B cell (primary cell): ENCODE measurements around the gene RXFP1. TPM values are rescaled to one million over a fixed set of nuclear protein-coding genes. Genes with fewer than 3 reads are reported as not detected.

Source experiments
- ATAC-seq: fragments of 200-7000 bp; cut with Tn5 transposase; one replicate; pipeline ENCODE4 v1.10.0; 2021; ENCODE audit warnings: low read depth, mild to moderate bottlenecking, moderate number of reproducible peaks, moderate library complexity
- CTCF ChIA-PET: fragments of 350-600 bp; sonication (Branson Sonifier 250); formaldehyde crosslinking; loops from one replicate; lab custom pipeline; 2021; ENCODE audit warnings: antibody characterized with exemption, inconsistent platforms; lab: Charles Lee
- POLR2A ChIA-PET: fragments of 350-600 bp; sonication (Branson Sonifier 250); formaldehyde crosslinking; loops from one replicate; lab custom pipeline; 2021; ENCODE audit warnings: antibody characterized with exemption; lab: Charles Lee
- DNase-seq: peaks from one replicate; pipeline ENCODE4 v3.0.0; 2013
- H2AFZ ChIP-seq: 2 replicates; pipeline ENCODE4 v1.6.1; 2012; ENCODE audit warnings: mild to moderate bottlenecking, low read depth, low read length; ENCODE audit not compliant: insufficient read depth, poor library complexity, severe bottlenecking
- H3K27ac ChIP-seq, 2 donors: 1 replicate in 1 of 2; 2 replicates in 1 of 2; pipeline ENCODE4 v1.5.1; 2012 to 2013; ENCODE audit warnings: low read length in 2 of 2, mild to moderate bottlenecking in 2 of 2, moderate library complexity in 1 of 2
- H3K27me3 ChIP-seq, 4 experiments: fragments of 200-600 bp in 1 of 4; sonication (generic) in 1 of 4; replicated peaks in 1 of 4; 1 replicate in 2 of 4; 2 replicates in 2 of 4; pipeline versions ENCODE4 v1.6.1 to v1.7.0; 2013 to 2016; ENCODE audit warnings: low read length in 3 of 4, mild to moderate bottlenecking in 2 of 4, mixed read lengths in 1 of 4, moderate library complexity in 1 of 4; ENCODE audit not compliant: insufficient read depth in 4 of 4, control insufficient read depth in 3 of 4; ENCODE audit errors: control extremely low read depth in 1 of 4
- H3K36me3 ChIP-seq, 2 experiments: replicated peaks in 1 of 2; 1 replicate in 1 of 2; 2 replicates in 1 of 2; pipeline versions ENCODE4 v1.6.1 to v1.7.1; 2013; ENCODE audit warnings: low read length in 1 of 2; ENCODE audit not compliant: insufficient read depth in 2 of 2, control insufficient read depth in 1 of 2; ENCODE audit errors: control extremely low read depth in 1 of 2, extremely low read depth in 1 of 2
- H3K4me1 ChIP-seq, 2 donors: fragments of 200-600 bp in 1 of 2; sonication (generic) in 1 of 2; 1 replicate in 1 of 2; 2 replicates in 1 of 2; pipeline versions ENCODE4 v1.5.1 to v1.6.1; 2013 to 2017; ENCODE audit warnings: low read length in 2 of 2; ENCODE audit not compliant: control insufficient read depth in 2 of 2, insufficient read depth in 2 of 2
- H3K4me2 ChIP-seq: replicated peaks from 2 replicates; pipeline ENCODE3; 2012; ENCODE audit warnings: mild to moderate bottlenecking, low read depth, low read length; ENCODE audit not compliant: poor library complexity, severe bottlenecking
- H3K4me3 ChIP-seq, 5 experiments: fragments of 200-600 bp in 1 of 5; sonication (generic) in 1 of 5; 1 replicate in 3 of 5; 2 replicates in 2 of 5; pipeline versions ENCODE4 v1.5.1 to v1.7.0; 2011 to 2016; ENCODE audit warnings: low read length in 4 of 5, mild to moderate bottlenecking in 4 of 5, low read depth in 2 of 5, control low read depth in 1 of 5, moderate library complexity in 1 of 5; ENCODE audit not compliant: insufficient read depth in 1 of 5; ENCODE audit errors: control extremely low read depth in 1 of 5, extremely low read depth in 1 of 5
- H3K79me2 ChIP-seq: fragments of 200-600 bp; sonication (generic); one replicate; pipeline ENCODE4 v1.6.0; 2016; ENCODE audit warnings: low read length; ENCODE audit not compliant: control insufficient read depth, insufficient read depth
- H3K9ac ChIP-seq: fragments of 200-600 bp; sonication (generic); 2 replicates; pipeline ENCODE4 v1.6.1; 2017; ENCODE audit warnings: mild to moderate bottlenecking, low read length, moderate library complexity
- H3K9me3 ChIP-seq, 3 donors: one replicate each; pipeline versions ENCODE4 v1.6.1 to v1.7.1; 2013; ENCODE audit warnings: low read length in 2 of 3; ENCODE audit not compliant: control insufficient read depth in 2 of 3, insufficient read depth in 1 of 3; ENCODE audit errors: control extremely low read depth in 1 of 3
- H4K20me1 ChIP-seq: 2 replicates; pipeline ENCODE4 v1.6.0; 2012; ENCODE audit warnings: mild to moderate bottlenecking, low read length; ENCODE audit not compliant: insufficient read depth, control insufficient read depth, poor library complexity, severe bottlenecking
- H3K27ac Mint-ChIP-seq: one replicate; pipeline ENCODE4 v1.8.0; 2021; ENCODE audit warnings: mixed read lengths
- H3K27me3 Mint-ChIP-seq: one replicate; pipeline ENCODE4 v1.8.0; 2021; ENCODE audit warnings: mixed read lengths
- H3K4me1 Mint-ChIP-seq: one replicate; pipeline ENCODE4 v1.8.0; 2021; ENCODE audit warnings: mixed read lengths
- H3K4me3 Mint-ChIP-seq: one replicate; pipeline ENCODE4 v1.8.0; 2021; ENCODE audit warnings: mixed read lengths
- H3K9me3 Mint-ChIP-seq: one replicate; pipeline ENCODE4 v1.8.0; 2022; ENCODE audit warnings: mixed read lengths; ENCODE audit not compliant: insufficient read depth
- EZH2 ChIP-seq: IDR thresholded peaks from 2 replicates; pipeline ENCODE4 v1.6.1; 2012; ENCODE audit warnings: borderline replicate concordance, low read depth, mild to moderate bottlenecking, moderate library complexity, low read length; ENCODE audit not compliant: insufficient read depth, poor library complexity, severe bottlenecking
- WGBS: methylation state at CpG from one replicate; pipeline ENCODE4 v1.1.5; 2013; ENCODE audit warnings: missing lambda C conversion rate; ENCODE audit not compliant: insufficient coverage; 5-methylcytosine and 5-hydroxymethylcytosine counted together
- intact Hi-C: fragments of 100-400 bp; cut with micrococcal nuclease; formaldehyde crosslinking; loops from one replicate; pipeline ENCODE4 v1.10.0; 2022
- polyA plus RNA-seq: library from polyadenylated mRNA; depleted of rRNA; stranded (reverse); fragments of >200 nt; gene quantifications from 2 replicates; pipeline ENCODE4 v1.2.3, GENCODE V29; 2012
- total RNA-seq, 2 donors: library from RNA; stranded (reverse); fragments of 120-200 nt in 1 of 2; gene quantifications; 1 replicate in 1 of 2; 2 replicates in 1 of 2; pipeline versions ENCODE4 v1.2.3 to v1.2.4, GENCODE V29; 2013 to 2022
- TF ChIP-seq, protein P1 (sequence below): fragments of 200-600 bp; IDR thresholded peaks from one replicate; pipeline ENCODE4 v1.8.0; 2022; ENCODE audit warnings: antibody characterized with exemption, mild to moderate bottlenecking

Gene RXFP1
- total and polyA plus RNA-seq, 2 donors (not counting 1 experiment from before 2014, with no cell fraction given): not detected

DNA sequence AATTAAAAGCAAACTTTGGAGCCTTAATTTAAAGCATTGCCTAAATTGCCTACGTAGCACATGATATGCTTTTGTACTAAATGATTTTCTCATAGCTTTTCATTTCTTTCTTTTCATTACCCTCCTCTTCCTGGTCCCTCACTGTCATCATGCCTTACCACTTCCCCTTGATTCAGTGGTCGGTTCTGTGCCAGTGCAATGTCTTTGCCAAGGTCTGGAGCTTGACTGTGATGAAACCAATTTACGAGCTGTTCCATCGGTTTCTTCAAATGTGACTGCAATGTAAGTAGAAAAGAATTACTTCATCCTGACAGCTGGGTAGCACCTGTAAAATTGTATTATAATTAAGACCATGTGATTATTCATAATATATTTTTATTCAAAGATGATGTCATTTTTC is 77.5 kb downstream of the RXFP1 start:
- TF ChIP-seq, protein P1, sequence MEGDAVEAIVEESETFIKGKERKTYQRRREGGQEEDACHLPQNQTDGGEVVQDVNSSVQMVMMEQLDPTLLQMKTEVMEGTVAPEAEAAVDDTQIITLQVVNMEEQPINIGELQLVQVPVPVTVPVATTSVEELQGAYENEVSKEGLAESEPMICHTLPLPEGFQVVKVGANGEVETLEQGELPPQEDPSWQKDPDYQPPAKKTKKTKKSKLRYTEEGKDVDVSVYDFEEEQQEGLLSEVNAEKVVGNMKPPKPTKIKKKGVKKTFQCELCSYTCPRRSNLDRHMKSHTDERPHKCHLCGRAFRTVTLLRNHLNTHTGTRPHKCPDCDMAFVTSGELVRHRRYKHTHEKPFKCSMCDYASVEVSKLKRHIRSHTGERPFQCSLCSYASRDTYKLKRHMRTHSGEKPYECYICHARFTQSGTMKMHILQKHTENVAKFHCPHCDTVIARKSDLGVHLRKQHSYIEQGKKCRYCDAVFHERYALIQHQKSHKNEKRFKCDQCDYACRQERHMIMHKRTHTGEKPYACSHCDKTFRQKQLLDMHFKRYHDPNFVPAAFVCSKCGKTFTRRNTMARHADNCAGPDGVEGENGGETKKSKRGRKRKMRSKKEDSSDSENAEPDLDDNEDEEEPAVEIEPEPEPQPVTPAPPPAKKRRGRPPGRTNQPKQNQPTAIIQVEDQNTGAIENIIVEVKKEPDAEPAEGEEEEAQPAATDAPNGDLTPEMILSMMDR: no peak
- TF ChIP-seq EZH2: no peak
- POLR2A ChIA-PET: no interaction called here

DNA sequence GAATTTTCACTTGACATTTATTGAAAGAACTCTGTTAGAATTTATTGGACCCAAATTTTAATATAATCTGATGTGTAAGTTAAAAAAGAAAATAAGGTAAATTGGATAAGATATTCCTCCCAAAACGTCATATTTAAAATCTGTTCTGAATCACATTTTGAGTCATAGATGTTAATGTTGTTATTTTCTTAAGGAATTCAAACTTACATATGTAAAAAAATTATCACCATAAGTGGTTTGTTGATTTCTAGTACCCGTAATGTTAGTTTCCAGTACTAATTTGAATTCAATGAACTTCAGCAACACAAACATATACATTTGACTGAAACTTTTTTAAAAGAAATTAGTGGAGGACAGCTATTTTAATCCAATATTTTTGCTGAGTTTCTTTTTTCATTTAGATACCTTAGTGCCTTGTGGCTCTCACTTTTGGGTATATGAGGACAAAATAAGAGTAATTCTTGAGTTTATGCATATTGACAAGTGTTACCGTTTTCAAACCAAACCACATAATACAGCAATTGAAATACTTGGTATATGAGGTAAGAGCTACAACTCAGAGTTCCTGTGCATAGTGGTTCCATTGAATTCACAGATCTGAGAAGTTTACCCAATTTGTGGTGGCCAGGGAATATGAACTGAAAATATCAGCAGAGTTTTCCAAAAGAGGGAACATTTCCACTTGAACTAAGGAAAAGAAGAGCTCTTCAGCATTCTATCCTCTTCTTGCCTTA is 78.2 kb downstream of the RXFP1 start:
- ChIA-PET POLR2A (no interaction called here), CTCF (no interaction called here)
- Mint-ChIP-seq H3K4me1 (no peaks in the 10 kb centered on the region), H3K27me3 (peaks cover 18% of the 10 kb centered on the region), H3K4me3 (no peak overlapping the region), H3K9me3 (no peaks in the 10 kb centered on the region), H3K27ac (no peak overlapping the region)
- no peak overlapping the region for H2AFZ ChIP-seq
- H4K20me1 ChIP-seq: no peaks in the 10 kb centered on the region
- no peak overlapping the region for H3K27ac ChIP-seq
- no peaks in the 10 kb centered on the region for H3K36me3 ChIP-seq
- no peak overlapping the region for H3K4me2 ChIP-seq
- WGBS: no CpG with 5 or more reads among the region's 3 CpGs
- H3K9me3 ChIP-seq: no peaks in the 10 kb centered on the region
- H3K9ac ChIP-seq: no peak overlapping the region
- ATAC-seq (no peak), DNase-seq (no peak)
- H3K79me2 ChIP-seq: no peaks in the 10 kb centered on the region
- H3K27me3 ChIP-seq: no peaks in the 10 kb centered on the region
- H3K4me3 ChIP-seq: no peak overlapping the region
- intact Hi-C loops: no loop called here
- no peaks in the 10 kb centered on the region for H3K4me1 ChIP-seq
- TF ChIP-seq, protein P1: no peak
- TF ChIP-seq EZH2: no peak

More for the DNA sequence above, 77.5 kb downstream of the RXFP1 start:
- DNase-seq (no peak), ATAC-seq (no peak)
- Histone ChIP-seq H3K27me3 (no peaks in the 10 kb centered on the region), H4K20me1 (no peaks in the 10 kb centered on the region), H3K4me1 (no peaks in the 10 kb centered on the region), H3K9me3 (no peaks in the 10 kb centered on the region), H3K79me2 (no peaks in the 10 kb centered on the region), H3K9ac (no peak overlapping the region), H3K4me3 (no peak overlapping the region), H3K27ac (no peak overlapping the region), H3K4me2 (no peak overlapping the region), H2AFZ (no peak overlapping the region), H3K36me3 (no peaks in the 10 kb centered on the region)
- Mint-ChIP-seq H3K27ac (no peak overlapping the region), H3K4me3 (no peak overlapping the region), H3K4me1 (no peaks in the 10 kb centered on the region), H3K9me3 (no peaks in the 10 kb centered on the region), H3K27me3 (peaks cover 18% of the 10 kb centered on the region)
- CTCF ChIA-PET: no interaction called here
- 14% methylated on average over 2 of the region's 4 CpGs for WGBS
- intact Hi-C loops: no loop called here
